NCI-H1694 (cell line): ENCODE data around the gene TRAPPC2.
A peak's percentile ranks its signal among the peaks of the same experiment; 100 is the strongest.

Experiments
- DNase-seq: peaks from one replicate; lab custom pipeline; 2025; lab: John Stamatoyannopoulos, UW

TRAPPC2 gene

DNA sequence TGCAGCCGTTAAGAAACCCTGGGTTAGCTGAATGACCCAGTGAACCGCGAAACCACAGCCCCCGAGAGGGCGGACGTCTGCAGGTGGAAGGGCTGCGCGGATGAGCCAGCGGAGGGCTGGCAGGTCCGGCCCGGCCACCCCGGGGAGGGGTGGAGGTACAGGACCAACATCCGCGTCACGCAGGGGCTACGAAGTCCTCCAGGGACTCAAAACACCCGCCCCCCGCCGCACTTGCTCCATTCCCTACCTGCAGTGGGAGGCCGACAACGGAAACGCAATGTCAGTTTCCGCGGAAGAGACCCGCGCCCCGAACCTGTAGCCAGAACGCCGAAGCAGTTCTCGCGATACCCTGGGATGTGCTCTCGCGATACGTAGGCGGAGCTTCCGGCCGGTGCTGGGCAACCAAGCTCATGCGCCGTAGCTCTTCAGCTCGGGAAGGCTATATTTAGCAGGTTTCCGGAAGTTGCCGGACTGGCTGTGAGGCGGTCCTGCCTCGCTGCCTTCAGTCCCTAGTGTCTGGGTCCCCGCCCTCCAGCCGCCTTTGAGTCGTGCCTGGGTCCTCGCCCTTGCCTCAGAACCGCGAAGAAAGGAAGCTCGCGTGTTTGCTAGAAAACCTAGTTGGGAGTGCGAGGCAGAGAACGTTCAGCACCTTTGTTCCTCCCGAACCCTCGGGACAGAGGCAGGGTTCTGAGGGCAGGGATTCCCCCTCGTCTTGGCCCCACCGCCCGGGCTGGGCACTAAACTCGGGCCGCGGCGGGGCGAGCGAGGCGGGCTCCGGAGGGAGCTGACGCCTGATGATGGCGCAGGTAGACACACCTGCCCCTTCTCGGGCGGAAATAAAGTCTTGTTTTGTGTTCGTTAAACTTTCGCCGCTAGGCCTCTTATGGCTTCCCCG is at the start of gene TRAPPC2, which contains the start of gene OFD1:
TSS of gene TRAPPC2 (minus strand) at position 343 of the 895 bp plus-strand sequence. CDS start 14,657 bp downstream, outside the sequence.
TSS of gene OFD1 (plus strand) at position 471 of the 895 bp plus-strand sequence. CDS start at position 795, 324 bp downstream.
- peak; percentile 68 for DNase-seq

DNA sequence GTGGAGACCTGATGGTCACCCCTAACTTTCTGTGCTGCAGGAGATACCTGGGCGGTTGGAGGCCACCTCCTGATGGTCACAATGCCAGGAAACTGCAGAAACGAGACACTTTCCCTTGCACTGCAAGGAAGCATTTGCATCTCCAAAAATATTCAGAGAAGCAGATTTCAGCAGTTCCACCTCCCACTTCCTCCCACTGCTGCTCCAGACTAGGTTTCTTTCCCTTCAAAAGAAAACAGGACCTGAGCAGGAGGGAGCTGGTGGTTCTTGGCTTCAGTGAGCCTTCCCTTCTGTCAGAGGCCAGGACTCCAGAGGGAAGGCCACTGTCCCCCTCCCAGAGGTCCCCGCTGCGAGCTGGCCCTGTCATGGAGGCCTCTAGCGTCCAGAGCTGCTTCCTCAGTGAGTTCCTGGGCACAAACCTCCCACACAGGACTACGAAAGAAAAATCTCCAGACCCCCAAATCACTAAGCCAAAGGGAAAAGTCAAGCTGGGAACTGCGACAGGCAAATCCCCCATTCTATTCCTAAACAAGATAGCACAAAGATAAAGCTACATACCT is 46.5 kb upstream of the TRAPPC2 start:
- DNase-seq: no peak

DNA sequence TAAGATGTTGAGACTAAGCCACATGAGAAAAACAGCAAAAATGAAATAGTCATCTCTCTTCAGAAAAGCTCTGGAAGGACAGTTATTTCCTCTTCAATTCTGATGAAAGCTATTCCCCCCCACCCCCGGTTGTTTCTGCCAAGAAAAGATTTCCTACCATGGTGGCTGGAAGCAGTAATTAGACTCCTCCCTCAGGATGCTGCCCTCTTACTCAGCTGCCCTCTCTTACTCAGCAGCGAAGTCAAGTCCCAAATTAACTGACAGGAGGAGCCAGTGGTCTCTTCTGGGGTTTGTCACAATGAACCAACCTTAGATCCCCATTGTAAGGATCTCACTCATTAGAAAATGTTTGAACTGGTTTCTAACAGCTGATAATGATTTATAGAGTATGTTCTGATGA is 44.5 kb upstream of the TRAPPC2 start:
- no peak for DNase-seq

DNA sequence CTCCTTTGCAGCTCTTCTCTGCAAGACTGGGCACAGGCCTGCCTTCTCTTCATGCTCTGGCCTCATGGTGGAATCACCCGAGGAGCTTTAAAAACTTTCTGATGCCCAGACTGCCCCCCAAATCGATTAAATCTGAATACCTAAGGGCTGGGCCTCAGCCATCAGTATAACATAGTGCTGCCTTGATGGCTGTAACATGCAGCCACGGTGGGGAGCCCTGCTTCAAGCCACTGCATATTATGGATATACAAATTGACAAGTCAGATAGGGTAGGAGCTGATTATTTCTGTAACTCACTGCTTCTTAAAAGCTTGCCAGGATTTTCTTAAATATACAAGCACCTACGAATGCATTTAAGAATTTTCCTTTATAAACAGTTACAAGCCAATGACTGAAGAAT is 42.0 kb upstream of the TRAPPC2 start:
- no peak for DNase-seq

DNA sequence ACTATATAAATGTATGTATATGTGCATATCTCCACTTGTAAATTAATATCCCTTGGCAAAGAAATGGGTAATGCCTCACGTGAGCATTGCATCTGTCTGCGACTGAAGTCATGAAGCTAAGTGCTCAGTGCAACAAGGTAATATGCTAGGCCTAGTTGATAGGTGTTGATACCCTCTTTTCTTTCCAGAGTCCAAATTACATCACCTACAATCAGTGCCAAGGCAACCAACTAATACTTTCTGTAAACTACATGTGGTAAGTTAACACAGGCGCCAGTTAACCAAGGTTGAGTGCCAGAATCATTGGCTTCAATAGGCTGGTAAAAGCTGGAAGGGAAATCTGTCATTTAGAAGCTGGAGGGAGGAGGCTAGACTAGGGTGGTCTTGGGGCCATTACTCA is 41.4 kb upstream of the TRAPPC2 start:
- no peak for DNase-seq

DNA sequence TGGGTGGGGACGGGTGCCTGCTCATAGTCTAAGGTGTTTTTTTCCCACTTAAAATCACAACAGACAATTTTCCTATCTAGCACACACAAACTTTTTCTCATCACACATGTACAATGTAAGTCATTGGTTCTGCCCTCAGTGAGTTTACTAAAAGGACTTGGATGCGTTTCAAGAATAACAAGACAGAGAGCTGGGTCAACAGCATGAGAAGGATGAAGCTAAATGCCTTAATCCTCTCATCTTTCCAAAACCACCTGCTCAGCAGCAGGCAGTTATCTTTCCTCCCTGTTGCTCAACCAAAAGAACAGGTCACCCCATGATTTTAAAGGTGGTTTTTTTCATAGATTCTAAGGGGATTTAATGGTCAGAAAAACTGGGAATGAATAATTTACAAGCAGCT is 40.3 kb upstream of the TRAPPC2 start:
- DNase-seq: no peak

DNA sequence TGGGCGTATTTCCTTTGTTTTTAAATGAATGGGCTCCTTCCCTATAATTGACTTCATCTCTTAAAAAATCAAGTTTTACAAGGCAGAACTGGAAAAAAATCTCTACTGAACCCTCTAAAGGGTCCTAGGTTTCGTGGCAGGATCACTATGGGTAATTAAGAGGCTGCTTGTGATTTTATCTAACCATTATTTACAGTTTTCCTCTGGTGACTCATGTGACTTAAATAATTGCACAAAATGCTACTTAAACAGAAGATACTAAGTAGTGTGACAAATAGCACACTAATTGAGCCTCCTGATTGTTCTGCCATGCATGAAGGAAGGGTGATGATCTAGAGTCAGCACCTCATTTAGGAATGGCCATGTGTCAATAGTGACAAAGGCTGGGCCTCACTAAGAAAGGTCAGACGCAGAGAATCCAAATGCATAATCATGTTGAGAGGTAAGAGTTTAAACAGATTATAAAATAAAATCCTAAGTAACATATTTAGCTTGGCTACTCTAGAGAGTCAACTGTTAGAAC is 35.7 kb upstream of the TRAPPC2 start:
- no peak for DNase-seq

DNA sequence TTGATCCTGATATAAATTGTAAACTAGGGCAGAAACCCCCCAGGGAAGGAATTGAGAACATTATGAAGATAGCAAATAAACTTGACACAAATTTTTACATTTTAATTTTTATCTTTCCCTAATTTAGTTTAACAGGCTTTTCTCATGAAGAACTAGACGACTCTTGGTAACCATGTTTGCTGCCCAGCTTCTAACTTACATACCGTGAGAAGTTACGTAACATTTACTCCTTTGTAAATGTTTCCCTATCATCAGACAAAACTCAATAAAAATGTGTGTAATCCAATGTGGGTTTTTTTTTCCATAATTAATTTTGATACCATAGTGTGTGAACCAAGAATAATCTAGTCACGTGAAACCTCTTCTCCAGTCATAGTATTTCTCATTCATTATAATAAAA is 34.5 kb upstream of the TRAPPC2 start:
- no peak for DNase-seq

DNA sequence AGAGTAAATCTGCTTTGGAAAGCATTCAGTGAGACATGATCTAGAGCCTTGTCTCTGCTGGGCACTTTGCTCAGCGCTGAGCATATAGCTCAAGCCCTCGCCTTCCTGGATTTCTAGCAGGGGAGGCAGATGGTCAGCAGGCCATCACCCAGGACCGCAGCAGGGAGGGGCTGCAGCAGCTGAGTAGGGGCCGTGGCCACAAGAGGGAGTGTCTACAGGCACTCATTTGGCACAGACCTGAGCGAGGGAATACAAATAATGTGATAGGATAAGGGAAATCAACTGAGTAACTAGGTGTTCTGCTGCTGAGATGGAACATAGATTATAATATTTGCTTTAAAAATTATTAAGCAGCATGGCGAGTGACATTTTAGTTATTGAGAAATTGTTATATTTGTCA is 30.3 kb upstream of the TRAPPC2 start:
- DNase-seq: no peak

DNA sequence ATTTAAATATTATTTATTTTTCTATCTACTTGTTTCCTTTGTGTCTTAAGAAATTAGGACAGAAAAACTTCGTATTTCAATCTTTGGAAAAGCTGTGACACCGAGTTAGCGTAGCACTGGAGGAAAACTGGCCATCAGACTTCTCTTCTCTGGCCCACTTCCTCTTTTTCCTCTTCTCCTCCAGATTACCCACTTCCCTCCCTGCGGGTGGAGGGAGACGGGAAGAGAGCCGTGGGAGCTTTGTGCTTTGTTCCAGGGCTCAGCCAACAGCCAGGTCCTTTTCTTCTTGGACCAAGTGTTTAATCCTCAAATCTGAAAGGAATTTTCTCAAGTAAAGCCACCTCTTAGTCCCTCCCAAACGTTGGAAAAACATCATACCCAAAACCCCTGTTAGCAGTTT is 29.9 kb upstream of the TRAPPC2 start:
- DNase-seq: no peak

DNA sequence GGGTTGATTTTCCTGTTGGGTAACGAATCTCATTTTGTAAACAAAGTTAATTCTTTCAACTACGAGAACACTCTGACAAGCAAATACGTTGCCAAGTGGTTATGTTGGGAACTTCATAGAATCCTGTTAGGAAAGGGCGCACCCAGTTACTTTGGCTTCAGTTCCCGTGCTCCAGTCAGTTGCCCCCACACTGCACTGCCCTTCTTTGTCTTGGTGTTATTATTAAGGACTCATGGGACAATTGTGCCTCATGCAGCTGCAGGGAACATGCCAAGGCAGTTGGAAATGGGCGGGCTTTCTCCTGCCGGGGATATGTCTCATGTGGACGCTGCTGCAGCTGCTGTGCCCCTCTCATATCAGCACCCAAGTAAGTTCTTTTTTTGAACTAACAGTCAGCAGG is 29.1 kb upstream of the TRAPPC2 start:
- DNase-seq: no peak

DNA sequence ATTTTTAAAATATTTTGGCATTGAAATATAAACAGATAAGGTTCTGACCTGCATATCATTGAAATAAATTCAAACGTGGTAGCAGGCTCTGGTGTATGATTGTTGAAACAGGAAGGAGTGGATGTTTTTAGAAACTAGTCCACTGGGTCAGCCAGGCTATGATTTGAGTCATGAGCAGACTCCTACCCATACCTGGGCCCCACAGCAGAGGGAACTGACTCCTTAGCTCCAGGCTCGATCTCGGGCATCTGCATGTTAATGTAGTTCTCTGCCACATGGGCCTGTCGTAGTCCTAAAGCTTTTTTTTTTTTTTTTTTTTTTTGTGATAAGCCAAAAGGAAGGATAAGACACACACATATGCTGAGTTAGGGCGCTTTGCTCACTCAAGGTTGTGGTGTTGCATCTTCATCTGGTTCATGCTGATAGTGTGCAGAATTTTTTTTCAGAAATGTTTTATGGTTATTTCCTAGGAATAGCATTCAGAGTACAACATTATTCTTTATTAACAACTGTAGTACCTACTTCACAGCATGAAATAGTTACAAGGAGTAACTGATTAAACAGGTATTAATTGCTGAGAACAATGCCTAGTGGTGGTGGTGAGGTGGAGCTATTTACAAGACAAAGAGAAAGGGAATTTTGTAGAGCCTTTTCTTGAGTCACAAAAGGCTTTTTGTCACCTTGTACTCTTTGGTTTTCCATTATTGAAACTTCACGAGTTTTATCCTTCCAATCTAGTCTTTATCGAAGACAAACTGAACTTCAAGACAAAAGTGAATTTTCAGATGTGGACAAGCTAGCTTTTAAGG is 27.4 kb upstream of the TRAPPC2 start:
- DNase-seq: no peak

DNA sequence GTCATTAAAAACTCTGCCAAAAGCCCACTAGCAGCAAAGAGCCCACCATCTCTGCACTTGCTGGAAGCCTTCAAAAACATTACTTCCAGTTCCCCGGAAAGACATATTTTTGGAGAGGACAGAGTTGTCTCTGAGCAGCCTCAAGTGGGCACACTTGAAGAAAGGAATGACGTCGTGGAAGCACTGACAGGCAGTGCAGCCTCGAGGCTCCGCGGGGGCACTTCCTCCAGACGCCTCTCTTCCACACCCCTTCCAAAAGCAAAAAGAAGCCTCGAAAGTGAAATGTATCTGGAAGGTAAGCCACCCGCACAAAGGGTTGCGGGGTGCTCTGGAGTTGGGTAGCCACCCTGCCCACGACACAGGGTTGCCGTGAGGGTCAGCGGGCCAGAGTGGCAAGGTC is 26.0 kb upstream of the TRAPPC2 start:
- DNase-seq: no peak

DNA sequence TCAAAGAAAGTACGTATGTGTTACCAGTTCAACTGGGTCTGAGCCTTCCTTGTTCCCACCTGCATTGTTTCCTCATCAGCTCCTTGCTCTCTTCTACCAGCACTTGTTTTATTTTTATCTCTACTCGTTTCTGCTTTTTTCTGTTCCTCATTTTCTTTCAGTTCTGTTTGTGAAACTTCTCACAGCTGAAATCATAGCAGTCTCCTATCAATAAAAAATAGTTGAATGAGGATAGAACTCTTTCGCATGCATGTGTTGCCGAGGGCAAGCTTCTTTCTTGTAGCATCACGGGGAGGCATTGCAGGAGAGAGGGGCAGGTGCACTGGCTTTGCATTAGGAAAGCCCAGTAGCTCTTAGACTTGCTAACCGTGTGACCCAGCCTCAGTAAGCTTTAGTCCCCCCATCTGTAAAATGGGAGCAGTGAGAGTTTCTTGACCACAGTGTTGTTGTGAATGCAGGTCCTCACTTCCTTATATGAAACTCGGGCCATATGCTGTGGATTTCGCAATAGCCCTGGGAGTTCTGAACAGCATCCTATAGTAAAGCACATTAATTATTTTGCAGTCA is 24.8 kb upstream of the TRAPPC2 start:
- DNase-seq: no peak

DNA sequence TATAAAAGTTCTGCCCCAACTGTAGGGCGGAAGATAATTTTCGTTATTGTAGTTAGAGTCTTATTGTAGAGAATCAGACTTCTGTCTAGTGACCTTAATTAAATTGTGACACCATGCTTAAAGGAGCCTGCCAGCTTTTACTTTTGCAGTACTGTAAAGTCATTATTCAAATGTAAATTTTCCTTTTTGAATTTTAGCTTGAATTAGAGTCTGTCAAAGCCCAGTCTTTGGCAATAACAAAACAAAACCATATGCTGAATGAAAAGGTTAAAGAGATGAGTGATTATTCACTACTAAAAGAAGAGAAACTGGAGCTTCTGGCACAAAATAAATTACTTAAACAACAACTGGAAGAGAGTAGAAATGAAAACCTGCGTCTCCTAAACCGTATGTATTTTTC is 22.0 kb upstream of the TRAPPC2 start:
- DNase-seq: no peak

DNA sequence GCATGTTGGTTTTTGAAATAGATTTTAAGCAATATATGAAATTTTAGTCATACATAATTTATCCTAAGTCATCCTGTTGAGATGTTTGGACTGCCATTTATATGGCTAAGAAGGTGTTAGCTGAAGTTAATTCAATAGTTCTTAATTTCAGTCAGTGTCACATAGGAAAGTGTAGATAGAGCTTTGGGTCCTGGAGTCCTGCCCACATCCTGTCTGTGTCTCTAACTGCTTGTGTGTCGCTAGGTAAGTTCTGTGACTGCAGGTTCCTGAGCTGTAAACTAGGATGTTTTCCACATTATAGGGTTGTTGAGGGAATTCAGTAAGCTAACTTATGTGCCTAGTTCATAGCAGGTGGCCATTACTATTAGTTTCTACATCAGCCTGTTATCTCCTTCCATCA is 20.8 kb upstream of the TRAPPC2 start:
- no peak for DNase-seq

DNA sequence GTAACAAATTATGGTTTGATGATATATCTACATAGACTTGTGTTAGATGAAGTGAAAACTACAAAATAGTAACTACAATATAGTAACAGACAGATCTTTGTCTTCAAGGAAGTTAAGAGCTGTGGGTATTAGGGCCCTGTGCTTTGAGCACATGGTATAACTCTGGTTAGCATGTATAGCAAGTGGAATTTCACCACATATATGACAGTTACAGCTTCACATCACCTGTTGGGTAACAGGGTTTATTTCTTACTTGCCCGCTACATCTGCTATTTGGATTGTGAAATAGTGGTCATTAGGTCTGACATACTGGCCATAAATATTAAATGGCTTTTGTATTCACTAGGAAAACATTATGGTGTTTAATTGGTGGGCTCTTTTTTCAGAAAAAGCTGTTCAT is 20.3 kb upstream of the TRAPPC2 start:
- DNase-seq: no peak

DNA sequence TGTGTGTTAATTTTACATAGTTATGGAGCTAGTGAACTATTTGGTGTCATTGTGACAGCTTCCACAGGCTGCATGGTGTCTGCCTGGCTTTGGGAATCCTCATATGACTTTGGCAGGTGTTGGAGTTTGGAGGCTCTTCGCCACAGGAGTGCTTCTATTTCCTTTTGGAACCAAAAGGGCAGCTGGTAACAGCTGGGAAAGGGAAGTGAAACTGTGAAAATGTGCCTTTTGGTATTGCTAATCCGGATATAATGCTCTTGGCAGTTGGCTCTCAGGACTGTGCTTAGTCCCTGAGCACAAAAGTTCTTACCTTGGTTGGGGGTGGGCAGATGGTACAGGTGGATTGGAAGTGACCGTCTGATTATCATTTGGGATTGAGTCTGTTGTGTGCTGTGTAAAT is 18.2 kb upstream of the TRAPPC2 start:
- no peak for DNase-seq

DNA sequence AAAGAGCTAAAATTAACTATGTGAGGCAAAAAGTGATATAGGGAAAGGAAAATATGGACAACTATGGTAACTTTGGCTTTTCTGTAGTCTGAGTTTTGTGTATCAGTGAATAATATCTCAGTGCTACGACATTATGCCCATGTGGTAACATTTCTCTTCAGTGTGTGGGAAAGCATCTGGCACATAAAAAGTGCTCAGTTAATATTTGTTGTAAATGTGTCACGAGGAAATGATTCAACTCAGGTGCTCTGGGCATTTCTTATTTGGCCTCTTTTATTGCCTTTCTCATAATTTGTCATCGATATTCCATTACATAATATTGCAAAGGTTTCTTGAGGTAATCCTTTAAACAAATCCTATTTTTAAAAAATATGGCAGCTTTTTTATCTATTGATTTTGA is 17.7 kb upstream of the TRAPPC2 start:
- DNase-seq: no peak

DNA sequence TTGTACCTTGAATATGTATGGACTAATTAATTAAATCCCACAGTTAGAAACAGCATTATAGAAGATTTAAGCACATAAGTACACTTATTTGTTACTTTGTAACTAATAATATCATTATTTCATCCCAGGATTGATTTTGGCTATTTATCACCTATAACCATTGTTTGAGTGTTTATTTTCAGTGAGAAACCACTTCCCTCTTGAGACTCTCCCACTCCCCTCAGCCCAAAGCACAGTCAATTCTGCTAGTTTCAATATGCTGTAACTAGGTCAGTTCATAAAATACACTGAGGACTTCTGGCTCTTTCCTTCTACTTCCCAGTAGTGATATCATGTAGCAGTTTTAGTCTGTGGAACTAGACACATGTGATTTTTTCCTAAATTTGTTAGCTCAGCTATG is 16.4 kb upstream of the TRAPPC2 start:
- no peak for DNase-seq

DNA sequence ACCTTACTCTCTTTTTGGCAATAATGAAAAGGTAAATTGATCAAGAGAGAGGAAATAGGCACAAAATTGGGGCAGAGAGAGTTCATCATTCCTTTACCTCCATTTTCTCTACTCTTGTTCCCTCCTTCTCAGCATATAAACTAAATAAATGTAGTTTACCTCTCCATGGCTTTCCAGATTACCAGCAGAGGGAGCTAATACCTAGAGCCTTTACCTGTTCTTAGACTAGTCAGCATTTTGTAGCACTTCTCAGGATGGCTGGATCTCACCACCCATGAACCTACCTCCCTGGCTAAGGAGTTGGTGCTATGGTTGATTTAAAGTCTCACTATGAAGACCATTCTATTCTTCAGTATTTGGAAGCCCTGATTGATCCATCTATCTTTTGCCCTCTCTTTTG is 15.8 kb upstream of the TRAPPC2 start:
- DNase-seq: peak; percentile 32

DNA sequence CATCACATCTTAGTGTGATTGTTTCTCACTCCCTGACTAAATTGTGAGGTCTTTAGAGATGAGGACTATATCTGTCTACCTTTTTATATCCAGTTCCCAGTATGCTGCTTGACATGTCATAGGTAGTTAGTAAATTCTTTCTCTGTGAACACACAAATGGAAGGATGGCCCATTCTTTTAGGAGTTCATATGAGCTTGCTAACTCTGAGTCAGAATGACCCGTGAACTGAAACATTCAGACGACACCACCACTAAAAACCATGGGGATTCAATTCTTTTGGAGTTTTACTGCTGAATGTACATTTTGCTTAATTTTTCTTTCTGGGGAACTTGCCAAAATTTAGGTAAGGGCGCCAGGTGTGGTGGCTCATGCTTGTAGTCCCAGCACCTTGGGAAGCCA is 14.1 kb upstream of the TRAPPC2 start:
- DNase-seq: no peak
